Progenitor cell of endocrine pancreas (in vitro differentiated cells): ENCODE data around the gene PRKAR1B. TPM values are rescaled to one million over a fixed set of nuclear protein-coding genes. Genes with fewer than 3 reads are reported as not detected.

Experiments used
- DNase-seq: peaks from one replicate; pipeline ENCODE4 v3.0.0; 2021; ENCODE audit warnings: low spot score; ENCODE audit not compliant: unreplicated experiment
- H3K27ac Mint-ChIP-seq: 2 replicates; pipeline ENCODE4 v1.8.0; 2021; ENCODE audit warnings: mild to moderate bottlenecking, moderate library complexity, mixed read lengths
- H3K27me3 Mint-ChIP-seq: 2 replicates; pipeline ENCODE4 v1.8.0; 2021; ENCODE audit warnings: mixed read lengths
- H3K36me3 Mint-ChIP-seq: 2 replicates; pipeline ENCODE4 v1.8.0; 2022; ENCODE audit warnings: mixed read lengths; ENCODE audit not compliant: insufficient read depth
- H3K4me1 Mint-ChIP-seq: 2 replicates; pipeline ENCODE4 v1.8.0; 2021; ENCODE audit warnings: low read depth, mixed read lengths
- H3K4me3 Mint-ChIP-seq: 2 replicates; pipeline ENCODE4 v1.8.0; 2021; ENCODE audit warnings: low read depth, mild to moderate bottlenecking, moderate library complexity, mixed read lengths
- H3K9me3 Mint-ChIP-seq: 2 replicates; pipeline ENCODE4 v1.8.0; 2021; ENCODE audit warnings: low read depth, mixed read lengths
- total RNA-seq: library from RNA; stranded (reverse); gene quantifications from 2 replicates; pipeline ENCODE4 v1.2.1, GENCODE V29; 2021
- TF ChIP-seq, protein P1 (sequence below): fragments of 200-600 bp; sonication (generic); IDR thresholded peaks from one replicate; pipeline ENCODE4 v1.5.0; 2021; ENCODE audit warnings: antibody characterized with exemption, mild to moderate bottlenecking; ENCODE audit not compliant: unreplicated experiment

PRKAR1B gene
- total RNA-seq, 1 donor from 2014 or later = 54.2 TPM

DNA sequence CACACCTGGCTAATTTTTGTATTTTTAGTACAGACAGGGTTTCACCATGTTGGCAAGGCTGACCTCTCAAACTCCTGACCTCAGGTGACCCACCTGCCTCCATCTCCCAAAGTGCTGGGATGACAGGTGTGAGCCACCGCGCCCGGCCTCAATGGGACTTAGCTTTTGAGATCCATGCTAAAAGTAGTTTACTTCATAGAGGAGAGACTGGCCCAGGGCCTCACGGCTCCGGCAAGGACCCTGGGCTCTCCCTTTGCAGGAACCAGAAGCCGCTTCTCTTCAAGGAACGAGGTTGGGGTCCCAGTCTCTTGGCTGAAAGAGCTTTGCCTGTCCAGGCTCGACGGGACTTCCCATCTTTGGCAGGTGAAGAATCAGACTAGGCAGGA, 30.7 kb downstream of the PRKAR1B start:
- Mint-ChIP-seq H3K27me3 (no peaks in the 10 kb centered on the region), H3K4me1 (no peaks in the 10 kb centered on the region), H3K27ac (no peak overlapping the region), H3K4me3 (no peak overlapping the region), H3K36me3 (peaks cover 26% of the 10 kb centered on the region), H3K9me3 (peaks cover 3% of the 10 kb centered on the region)
- DNase-seq = no peak
- TF ChIP-seq, protein P1, sequence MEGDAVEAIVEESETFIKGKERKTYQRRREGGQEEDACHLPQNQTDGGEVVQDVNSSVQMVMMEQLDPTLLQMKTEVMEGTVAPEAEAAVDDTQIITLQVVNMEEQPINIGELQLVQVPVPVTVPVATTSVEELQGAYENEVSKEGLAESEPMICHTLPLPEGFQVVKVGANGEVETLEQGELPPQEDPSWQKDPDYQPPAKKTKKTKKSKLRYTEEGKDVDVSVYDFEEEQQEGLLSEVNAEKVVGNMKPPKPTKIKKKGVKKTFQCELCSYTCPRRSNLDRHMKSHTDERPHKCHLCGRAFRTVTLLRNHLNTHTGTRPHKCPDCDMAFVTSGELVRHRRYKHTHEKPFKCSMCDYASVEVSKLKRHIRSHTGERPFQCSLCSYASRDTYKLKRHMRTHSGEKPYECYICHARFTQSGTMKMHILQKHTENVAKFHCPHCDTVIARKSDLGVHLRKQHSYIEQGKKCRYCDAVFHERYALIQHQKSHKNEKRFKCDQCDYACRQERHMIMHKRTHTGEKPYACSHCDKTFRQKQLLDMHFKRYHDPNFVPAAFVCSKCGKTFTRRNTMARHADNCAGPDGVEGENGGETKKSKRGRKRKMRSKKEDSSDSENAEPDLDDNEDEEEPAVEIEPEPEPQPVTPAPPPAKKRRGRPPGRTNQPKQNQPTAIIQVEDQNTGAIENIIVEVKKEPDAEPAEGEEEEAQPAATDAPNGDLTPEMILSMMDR = no peak

- Mint-ChIP-seq H3K4me1 (no peaks in the 10 kb centered on the region), H3K9me3 (peaks cover 10% of the 10 kb centered on the region), H3K27ac (no peak overlapping the region), H3K27me3 (no peaks in the 10 kb centered on the region), H3K4me3 (no peak overlapping the region), H3K36me3 (peaks cover 45% of the 10 kb centered on the region)
- no peak for DNase-seq
- TF ChIP-seq, protein P1 = no peak
Measured at GRCh38 chr7:693280-693679, 33.8 kb downstream of the PRKAR1B start.

- no peak overlapping the region for H3K27ac Mint-ChIP-seq
- no peaks in the 10 kb centered on the region for H3K4me1 Mint-ChIP-seq
- H3K27me3 Mint-ChIP-seq = no peaks in the 10 kb centered on the region
- H3K9me3 Mint-ChIP-seq = peaks cover 22% of the 10 kb centered on the region
- no peak overlapping the region for H3K4me3 Mint-ChIP-seq
- DNase-seq = no peak
- TF ChIP-seq, protein P1 = no peak
- H3K36me3 Mint-ChIP-seq = peaks cover 54% of the 10 kb centered on the region
Measured at GRCh38 chr7:691361-692045, 35.6 kb downstream of the PRKAR1B start.

DNA sequence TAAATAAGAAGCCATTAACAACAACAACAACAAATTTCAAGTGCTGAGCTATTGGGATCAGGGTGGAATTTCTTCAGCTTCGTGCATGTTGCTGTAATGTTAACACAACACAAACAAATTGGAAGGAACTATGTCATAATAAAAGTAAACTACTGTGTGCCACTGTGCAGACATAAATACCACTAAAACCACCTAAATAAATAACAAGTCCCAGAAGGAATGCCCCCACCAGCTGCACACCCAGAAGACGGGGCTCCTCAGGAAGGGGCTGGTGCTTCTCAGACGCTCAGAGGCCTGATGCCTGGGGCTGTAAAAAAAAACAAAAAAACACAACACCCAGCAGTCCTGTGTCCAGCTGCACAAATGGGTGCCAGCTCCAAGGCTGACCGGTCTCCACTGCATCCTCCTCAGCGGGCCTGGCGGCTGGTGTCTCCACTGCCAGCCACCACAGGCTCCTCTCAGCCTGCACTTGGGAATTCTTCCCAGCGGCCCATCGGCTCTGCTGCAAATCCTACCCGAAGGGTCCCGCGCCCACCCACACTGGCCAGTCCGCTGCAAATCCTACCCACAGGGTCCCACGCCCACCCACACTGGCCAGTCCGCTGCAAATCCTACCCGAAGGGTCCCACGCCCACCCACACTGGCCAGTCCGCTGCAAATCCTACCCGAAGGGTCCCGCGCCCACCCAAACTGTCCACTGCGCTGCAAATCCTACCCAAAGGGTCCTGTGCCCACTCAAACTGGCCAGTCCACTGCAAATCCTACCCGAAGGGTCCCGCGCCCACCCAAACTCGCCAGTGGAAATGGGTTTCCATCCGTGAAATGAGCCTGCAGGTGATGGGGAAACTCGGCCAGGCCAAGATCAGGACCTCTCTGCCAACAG, 36.4 kb downstream of the PRKAR1B start:
- no peak overlapping the region for H3K4me3 Mint-ChIP-seq
- peaks cover 25% of the 10 kb centered on the region for H3K9me3 Mint-ChIP-seq
- H3K27me3 Mint-ChIP-seq = no peaks in the 10 kb centered on the region
- no peaks in the 10 kb centered on the region for H3K4me1 Mint-ChIP-seq
- H3K27ac Mint-ChIP-seq = no peak overlapping the region
- H3K36me3 Mint-ChIP-seq = peaks cover 61% of the 10 kb centered on the region
- DNase-seq = no peak
- TF ChIP-seq, protein P1 = no peak

- Mint-ChIP-seq H3K36me3 (peaks cover 52% of the 10 kb centered on the region), H3K27ac (no peak overlapping the region), H3K9me3 (peaks cover 28% of the 10 kb centered on the region), H3K4me1 (no peaks in the 10 kb centered on the region), H3K4me3 (no peak overlapping the region), H3K27me3 (no peaks in the 10 kb centered on the region)
- no peak for DNase-seq
- TF ChIP-seq, protein P1 = no peak
Measured at GRCh38 chr7:685540-685939, 41.5 kb downstream of the PRKAR1B start.
